ENCODE results near the gene ZNF232. TPM values are rescaled to one million over a fixed set of nuclear protein-coding genes. Genes with fewer than 3 reads are reported as not detected.

Gene ZNF232
- total RNA-seq, 4 donors from 2014 or later: 1.5 to 11.9 (median 6.0) TPM

GRCh38 chr17:5120036-5120435, 8.4 kb upstream of the ZNF232 start:
- TF ChIP-seq CTCF (IDR thresholded peaks at IDR 0.05; ENCODE audit: low read depth): no peak

DNA sequence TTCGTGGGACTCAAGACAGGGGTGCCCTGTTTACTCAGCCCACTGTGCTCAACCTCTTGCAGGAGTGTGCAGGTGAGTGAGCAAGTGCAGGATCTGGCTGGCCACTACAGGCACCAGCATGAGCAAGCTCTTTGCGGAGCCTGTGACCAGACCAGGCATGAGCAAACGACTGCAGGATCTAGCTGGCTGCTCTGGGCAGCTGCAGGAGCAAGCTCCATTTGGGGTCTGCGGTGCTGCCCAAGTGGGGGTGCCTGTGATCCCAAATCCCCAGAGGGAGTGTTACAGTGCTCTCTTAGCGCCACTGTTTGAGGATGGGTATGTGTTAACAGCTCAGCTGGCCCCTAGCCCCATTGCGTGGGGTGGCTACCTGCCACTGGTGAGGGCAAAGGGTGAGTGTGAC, 6.5 kb upstream of the ZNF232 start:
- no peak for TF ChIP-seq CTCF (IDR thresholded peaks at IDR 0.05; ENCODE audit: low read depth)

- no peak for TF ChIP-seq CTCF (IDR thresholded peaks at IDR 0.05; ENCODE audit: low read depth)
These were observed 4.3 kb upstream of the ZNF232 start, which contains the start of gene USP6 for GRCh38 chr17:5115673-5116651. TSS of gene USP6 (plus strand) at chr17:5116032. CDS start at chr17:5130368, 14,336 bp downstream.

- TF ChIP-seq CTCF (IDR thresholded peaks at IDR 0.05; ENCODE audit: low read depth): no peak
These were observed 862 bp downstream of the ZNF232 start for GRCh38 chr17:5110816-5111215.

DNA sequence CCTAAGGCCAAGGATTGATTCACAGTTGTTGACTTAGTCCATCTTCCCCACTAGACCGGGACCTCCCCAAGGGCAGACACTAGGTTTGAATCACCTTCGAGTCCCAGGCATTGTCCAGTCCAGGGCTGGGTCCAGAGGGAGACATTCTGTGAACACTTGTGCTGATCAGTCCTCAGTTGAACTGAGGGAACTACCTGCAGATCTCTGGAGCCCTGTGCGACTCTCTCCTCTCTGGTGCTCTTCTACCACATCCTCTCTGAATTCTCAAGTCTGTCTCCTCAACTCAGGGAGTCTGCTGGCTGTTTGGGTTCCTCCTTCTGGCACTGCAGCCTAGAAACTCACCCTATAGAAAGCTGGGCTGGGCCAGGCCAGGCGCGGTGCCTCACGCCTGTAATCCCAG, 10.8 kb downstream of the ZNF232 start:
- no peak for TF ChIP-seq CTCF (IDR thresholded peaks at IDR 0.05; ENCODE audit: low read depth)

DNA sequence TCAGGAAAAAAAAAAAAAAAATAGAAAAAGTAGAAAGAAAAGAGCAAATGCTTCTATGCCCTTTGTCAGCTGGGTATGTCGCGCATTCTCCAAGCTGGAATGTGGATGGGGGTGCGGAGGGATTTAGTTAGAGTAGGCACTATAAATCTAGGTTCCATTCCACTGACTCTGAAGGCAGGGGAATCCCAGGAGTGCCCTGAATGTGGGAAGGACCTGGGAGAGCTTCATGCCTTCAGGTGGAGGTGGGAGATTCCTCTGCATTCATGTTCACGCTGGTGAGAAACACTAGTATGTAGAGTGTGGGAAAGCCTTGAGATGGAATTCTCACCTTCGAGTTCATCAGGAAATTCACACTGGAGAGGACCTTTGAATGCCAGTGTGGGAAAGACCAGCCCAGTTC, 12.4 kb downstream of the ZNF232 start:
- TF ChIP-seq CTCF (IDR thresholded peaks at IDR 0.05; ENCODE audit: low read depth): no peak

DNA sequence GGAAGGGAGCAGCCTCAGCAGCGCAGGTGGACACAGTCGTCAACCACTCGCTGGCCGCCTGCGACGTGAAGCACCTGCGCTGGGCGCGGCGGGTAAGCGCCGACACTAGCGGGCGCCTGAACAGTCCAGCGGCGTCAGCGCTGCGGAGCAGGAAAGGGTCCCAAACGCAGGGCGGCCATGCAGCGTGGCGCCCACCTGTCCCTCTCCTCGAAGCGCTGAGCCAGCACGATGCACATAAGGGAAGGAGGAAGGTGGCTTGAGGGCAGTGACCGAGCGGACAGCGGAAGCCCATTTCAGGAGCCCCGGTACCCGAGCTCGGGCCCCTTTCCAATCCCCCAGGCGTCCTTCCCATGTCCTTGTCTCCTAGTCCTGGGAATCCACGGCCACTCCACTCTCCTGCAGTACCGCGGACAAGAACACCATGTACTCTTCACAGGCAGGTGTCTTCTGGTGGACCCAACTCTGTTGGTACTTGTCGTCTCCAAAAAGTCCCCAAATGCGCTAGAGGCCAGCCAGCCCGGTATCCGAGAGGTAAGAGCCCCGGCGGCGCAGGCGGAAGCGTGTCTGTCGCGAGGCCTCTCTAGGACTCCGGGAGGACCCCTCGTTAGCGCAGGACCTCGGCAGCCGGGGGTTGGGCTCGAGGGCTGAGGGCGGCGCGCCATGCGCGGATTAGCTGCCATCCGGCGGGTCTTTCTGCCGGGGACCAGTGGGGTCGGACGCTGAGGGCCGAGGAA, 14.4 kb downstream of the ZNF232 start:
- no peak for TF ChIP-seq CTCF (IDR thresholded peaks at IDR 0.05; ENCODE audit: low read depth)
